Lung (tissue), 12 donors: ENCODE results near the gene CCDC9B. TPM values are rescaled to one million over a fixed set of nuclear protein-coding genes. Genes with fewer than 3 reads are reported as not detected.

Experiments used
- ATAC-seq: fragments of 200-7000 bp; cut with Tn5 transposase; one replicate; pipeline ENCODE4 v1.9.1; 2020; ENCODE audit warnings: moderate number of reproducible peaks; ENCODE audit not compliant: insufficient read depth, low FRiP score
- DNase-seq, 3 donors: peaks; one replicate each; pipeline ENCODE4 v3.0.0-alpha.2; 2013 to 2017
- H3K27ac ChIP-seq, 2 donors: one replicate each; pipeline ENCODE4 v1.5.1; 2013; ENCODE audit warnings: mild to moderate bottlenecking in 2 of 2, moderate library complexity in 2 of 2, control low read depth in 1 of 2, inconsistent platforms in 1 of 2, low read depth in 1 of 2, low read length in 1 of 2
- H3K27me3 ChIP-seq, 3 donors: one replicate each; pipeline ENCODE4 v1.5.1; 2013; ENCODE audit warnings: low read length in 2 of 3; ENCODE audit not compliant: control insufficient read depth in 3 of 3, insufficient read depth in 3 of 3
- H3K36me3 ChIP-seq, 4 donors: one replicate each; pipeline ENCODE4 v1.5.1; 2013; ENCODE audit warnings: low read length in 4 of 4, mild to moderate bottlenecking in 1 of 4, moderate library complexity in 1 of 4; ENCODE audit not compliant: control insufficient read depth in 4 of 4, insufficient read depth in 4 of 4
- H3K4me1 ChIP-seq, 5 donors: one replicate each; pipeline ENCODE4 v1.5.1; 2013; ENCODE audit warnings: low read length in 5 of 5, mild to moderate bottlenecking in 2 of 5, moderate library complexity in 1 of 5; ENCODE audit not compliant: control insufficient read depth in 5 of 5, insufficient read depth in 5 of 5
- H3K4me3 ChIP-seq: one replicate; pipeline ENCODE4 v1.5.1; 2013; ENCODE audit warnings: mild to moderate bottlenecking, control low read depth, moderate library complexity
- H3K9ac ChIP-seq, 2 donors: one replicate each; pipeline ENCODE4 v1.5.1; 2013; ENCODE audit warnings: low read length in 2 of 2, control low read depth in 1 of 2; ENCODE audit not compliant: insufficient read depth in 1 of 2
- H3K9me3 ChIP-seq, 4 donors: one replicate each; pipeline ENCODE4 v1.5.1; 2013; ENCODE audit warnings: low read length in 3 of 4, mild to moderate bottlenecking in 1 of 4, moderate library complexity in 1 of 4; ENCODE audit not compliant: control insufficient read depth in 4 of 4, insufficient read depth in 3 of 4
- whole genome bisulfite sequencing, 2 donors: extraction: QIAGEN DNeasy Blood & Tissue Kit; methylation state at CpG; one replicate each; pipeline ENCODE4 v1.1.7; 2013; 5-methylcytosine and 5-hydroxymethylcytosine counted together
- polyA plus RNA-seq, 2 donors: library from polyadenylated mRNA; stranded (reverse); fragments of 200-250 nt; gene quantifications; one replicate each; pipeline ENCODE4 v1.2.1, GENCODE V29; 2013
- total RNA-seq, 2 donors: library from RNA; depleted of rRNA in 1 of 2; stranded (reverse); fragments of >200 nt in 1 of 2; gene quantifications; one replicate each; pipeline ENCODE4 v1.2.1, GENCODE V29; 2014 to 2021
- TF ChIP-seq, protein P1 (sequence below): IDR thresholded peaks from 2 replicates; pipeline ENCODE4 v1.5.1; 2012; ENCODE audit warnings: mild to moderate bottlenecking; ENCODE audit errors: control extremely low read depth, extremely low read depth
- donor health status: control.
- donor health status: control.
- donor health status: Bipolar disorder and iron deficiency.
- donor health status: healthy.
- donor health status: DM: yes; HTN: yes; CAD: no.

Gene CCDC9B
- total and polyA plus RNA-seq, 4 donors: 4.4 to 42.1 (median 14.9) TPM

DNA sequence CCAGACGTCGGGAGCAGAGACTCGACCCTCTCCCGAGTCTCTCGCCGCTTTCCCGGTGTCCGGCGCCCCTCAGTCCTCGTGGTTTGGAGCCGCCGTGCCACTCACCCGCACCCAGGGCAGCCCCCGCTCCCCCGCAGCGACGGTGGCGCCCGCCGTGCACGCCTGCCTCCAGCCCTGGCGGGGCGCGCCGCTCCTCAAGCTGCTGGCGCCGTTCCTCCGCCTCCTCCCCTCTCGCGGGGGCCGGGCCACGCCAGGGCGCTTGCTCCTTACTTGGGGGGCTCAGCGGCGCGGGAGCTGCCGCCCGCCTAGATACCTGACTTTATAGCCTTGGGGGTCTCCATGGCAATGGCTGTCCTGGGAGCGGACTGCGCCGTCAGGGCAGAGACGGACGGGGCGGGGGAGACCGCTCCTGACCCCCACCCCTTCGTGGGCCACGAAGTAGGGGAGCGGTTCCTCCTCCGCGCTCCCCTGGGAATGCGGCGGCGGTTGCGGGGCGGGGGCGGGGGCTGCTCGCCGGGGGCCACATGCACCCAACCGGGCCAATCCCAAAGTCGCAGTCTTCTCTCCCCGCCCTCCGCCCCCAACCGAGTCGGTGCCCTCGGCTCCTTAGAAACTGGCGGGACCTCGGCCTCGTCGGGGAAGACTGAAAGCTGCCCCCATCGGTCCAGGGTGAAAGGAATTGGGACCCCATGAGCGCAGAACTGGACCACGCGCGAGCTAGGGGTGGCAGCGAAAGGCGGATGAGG lies 57.7 kb downstream of the CCDC9B start, which contains the start of gene ANKRD63:
Gene ANKRD63 (minus strand): TSS at position 196 of the 746 bp plus-strand sequence. CDS start 478 bp downstream, outside the sequence.
- Histone ChIP-seq H3K27me3 (peaks cover 3 to 48% (median 43%) of the 10 kb centered on the region in 3 donors), H3K4me3 (peak within 1 kb of the TSS; percentile 12), H3K4me1 (peaks cover 0 to 43% (median 12%) of the 10 kb centered on the region in 5 donors), H3K9ac (no peak within 1 kb of the TSS), H3K9me3 (no peaks in the 10 kb centered on the region), H3K36me3 (peaks cover 0 to under 1% (median under 1%) of the 10 kb centered on the region in 4 donors), H3K27ac (no peak within 1 kb of the TSS)
- ATAC-seq (peak; percentile 13), DNase-seq (peak; percentile 25 to 48 (median 41))
- WGBS, 2 donors: 1 to 3% methylated on average over 70 to 76 of the region's 76 CpGs
- TF ChIP-seq, protein P1, sequence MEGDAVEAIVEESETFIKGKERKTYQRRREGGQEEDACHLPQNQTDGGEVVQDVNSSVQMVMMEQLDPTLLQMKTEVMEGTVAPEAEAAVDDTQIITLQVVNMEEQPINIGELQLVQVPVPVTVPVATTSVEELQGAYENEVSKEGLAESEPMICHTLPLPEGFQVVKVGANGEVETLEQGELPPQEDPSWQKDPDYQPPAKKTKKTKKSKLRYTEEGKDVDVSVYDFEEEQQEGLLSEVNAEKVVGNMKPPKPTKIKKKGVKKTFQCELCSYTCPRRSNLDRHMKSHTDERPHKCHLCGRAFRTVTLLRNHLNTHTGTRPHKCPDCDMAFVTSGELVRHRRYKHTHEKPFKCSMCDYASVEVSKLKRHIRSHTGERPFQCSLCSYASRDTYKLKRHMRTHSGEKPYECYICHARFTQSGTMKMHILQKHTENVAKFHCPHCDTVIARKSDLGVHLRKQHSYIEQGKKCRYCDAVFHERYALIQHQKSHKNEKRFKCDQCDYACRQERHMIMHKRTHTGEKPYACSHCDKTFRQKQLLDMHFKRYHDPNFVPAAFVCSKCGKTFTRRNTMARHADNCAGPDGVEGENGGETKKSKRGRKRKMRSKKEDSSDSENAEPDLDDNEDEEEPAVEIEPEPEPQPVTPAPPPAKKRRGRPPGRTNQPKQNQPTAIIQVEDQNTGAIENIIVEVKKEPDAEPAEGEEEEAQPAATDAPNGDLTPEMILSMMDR: no peak

DNA sequence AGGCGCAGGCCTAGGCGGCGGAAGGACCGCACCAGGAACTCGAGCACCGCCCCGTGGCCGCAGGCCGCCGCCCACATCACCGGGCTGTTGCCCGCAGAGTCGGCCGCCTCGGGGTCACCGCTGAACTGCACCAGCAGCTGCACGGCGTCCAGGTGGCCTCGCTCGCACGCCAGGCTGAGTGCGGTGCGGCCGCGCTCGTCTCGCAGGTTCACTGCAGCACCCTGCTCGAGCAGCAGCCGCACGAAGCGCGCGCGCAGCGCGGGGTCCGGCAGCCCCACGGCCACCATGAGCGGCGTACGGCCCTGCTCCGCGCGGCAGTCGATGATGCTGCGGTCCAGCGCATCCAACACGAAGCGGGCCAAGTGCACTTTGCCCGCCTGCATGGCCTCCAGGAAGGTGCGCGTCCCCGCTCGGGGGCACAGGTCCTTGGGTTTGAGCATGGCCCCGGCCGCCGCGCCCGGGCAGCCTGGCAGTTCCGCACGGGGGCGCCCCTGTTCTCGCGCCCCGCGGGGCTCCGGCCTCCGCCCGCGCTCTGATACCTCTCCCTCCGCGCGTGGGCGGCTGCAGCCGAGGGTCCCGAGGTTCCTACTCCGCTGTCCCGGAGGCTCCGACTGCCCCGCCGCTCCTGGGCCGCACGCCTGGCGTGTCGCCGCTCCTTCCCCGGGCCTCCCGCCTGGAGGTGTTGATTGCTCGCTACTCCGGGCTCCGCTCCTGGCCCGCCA lies 58.4 kb downstream of the CCDC9B start:
- Histone ChIP-seq H3K4me1 (peaks cover 0 to 43% (median 12%) of the 10 kb centered on the region in 5 donors), H3K27ac (no peak overlapping the region), H3K9me3 (no peaks in the 10 kb centered on the region), H3K4me3 (no peak overlapping the region), H3K36me3 (no peaks in the 10 kb centered on the region), H3K27me3 (peaks cover 3 to 48% (median 44%) of the 10 kb centered on the region in 3 donors), H3K9ac (no peak overlapping the region)
- WGBS, 2 donors: 0 to 1% methylated on average over 70 to 92 of the region's 92 CpGs
- DNase-seq: peak in 1 of 3 donors; percentile 38
- TF ChIP-seq, protein P1: no peak
- ATAC-seq: peak; percentile 34

DNA sequence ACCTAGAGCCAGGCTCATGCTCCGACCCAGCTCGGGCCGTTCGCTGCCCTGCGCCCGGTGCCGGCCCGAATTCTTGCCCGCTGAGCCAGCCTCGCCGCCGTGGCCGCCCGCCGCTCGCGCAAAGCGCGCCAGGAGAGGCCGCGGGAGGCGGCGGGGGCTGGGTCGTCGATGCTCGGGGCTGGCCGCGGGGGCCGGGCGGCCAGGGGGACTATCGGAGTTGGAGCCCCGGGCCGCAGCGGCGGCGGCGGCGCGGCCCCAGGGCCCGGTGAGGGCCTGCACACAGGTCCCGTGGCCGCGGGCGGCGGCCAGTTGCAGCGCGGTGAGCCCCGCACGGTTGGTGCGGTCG lies 59.0 kb downstream of the CCDC9B start:
- Histone ChIP-seq H3K4me3 (no peak overlapping the region), H3K9ac (no peak overlapping the region), H3K9me3 (no peaks in the 10 kb centered on the region), H3K27ac (no peak overlapping the region), H3K27me3 (peaks cover 3 to 48% (median 44%) of the 10 kb centered on the region in 3 donors), H3K36me3 (no peaks in the 10 kb centered on the region), H3K4me1 (peaks cover 0 to 43% (median 12%) of the 10 kb centered on the region in 5 donors)
- DNase-seq (no peak), ATAC-seq (no peak)
- TF ChIP-seq, protein P1: no peak
- WGBS, 2 donors: 5 to 8% methylated on average over 13 to 51 of the region's 51 CpGs

Other genes starting within 250 kb of the CCDC9B start
- gene BMF, start 232.1 kb downstream of the CCDC9B start, total RNA-seq: 10 to 100 TPM; 11.5 to 42.5 TPM
- gene BMF, start 232.1 kb downstream of the CCDC9B start, polyA plus RNA-seq: 10 to 100 TPM in 1 of 2 donors, 1 to 10 TPM in 1; 8.8 to 10.8 TPM
- gene BUB1B, start 179.9 kb downstream of the CCDC9B start, total RNA-seq: 1 to 10 TPM; 1.8 to 8.0 TPM
- gene BUB1B, start 179.9 kb downstream of the CCDC9B start, polyA plus RNA-seq: 1 to 10 TPM; 1.1 to 2.3 TPM
- gene PAK6, start 101.9 kb downstream of the CCDC9B start, total RNA-seq: 10 to 100 TPM in 1 of 2 donors, 1 to 10 TPM in 1; 8.4 to 10.4 TPM
- gene PAK6, start 101.9 kb downstream of the CCDC9B start, polyA plus RNA-seq: 1 to 10 TPM; 5.8 to 6.1 TPM
- gene ANKRD63, start 57.9 kb downstream of the CCDC9B start, total RNA-seq: not detected
- gene ANKRD63, start 57.9 kb downstream of the CCDC9B start, polyA plus RNA-seq: not detected
- 10 to 100 TPM; 17.9 to 76.7 TPM for gene PLCB2, start 33.0 kb downstream of the CCDC9B start, total RNA-seq
- 10 to 100 TPM; 47.5 to 54.9 TPM for gene PLCB2, start 33.0 kb downstream of the CCDC9B start, polyA plus RNA-seq
- 10 to 100 TPM; 12.8 to 31.1 TPM for gene INAFM2, start 17.2 kb downstream of the CCDC9B start, total RNA-seq
- gene INAFM2, start 17.2 kb downstream of the CCDC9B start, polyA plus RNA-seq: 10 to 100 TPM; 18.4 to 19.7 TPM
- gene PHGR1, start 10.1 kb upstream of the CCDC9B start, total RNA-seq: not detected
- 1 to 10 TPM in 1 of 2 donors, under 1 TPM in 1; 0.84 to 1.0 TPM for gene PHGR1, start 10.1 kb upstream of the CCDC9B start, polyA plus RNA-seq
- 1 to 10 TPM in 1 of 2 donors, under 1 TPM in 1; 0.23 to 1.3 TPM for gene DISP2, start 17.3 kb upstream of the CCDC9B start, total RNA-seq
- gene DISP2, start 17.3 kb upstream of the CCDC9B start, polyA plus RNA-seq: 1 to 10 TPM in 1 of 2 donors, under 1 TPM in 1; 0.06 to 2.5 TPM
- gene KNSTRN, start 41.8 kb upstream of the CCDC9B start, total RNA-seq: 10 to 100 TPM; 14.8 to 16.6 TPM
- gene KNSTRN, start 41.8 kb upstream of the CCDC9B start, polyA plus RNA-seq: 10 to 100 TPM in 1 of 2 donors, 1 to 10 TPM in 1; 7.5 to 13.2 TPM
- gene IVD, start 64.9 kb upstream of the CCDC9B start, total RNA-seq: 10 to 100 TPM; 51.0 to 87.8 TPM
- gene IVD, start 64.9 kb upstream of the CCDC9B start, polyA plus RNA-seq: 10 to 100 TPM; 41.4 to 47.6 TPM
- gene BAHD1, start 100.0 kb upstream of the CCDC9B start, total RNA-seq: 10 to 100 TPM; 11.3 to 28.1 TPM
- gene BAHD1, start 100.0 kb upstream of the CCDC9B start, polyA plus RNA-seq: 10 to 100 TPM; 12.8 to 14.5 TPM
- 10 to 100 TPM; 13.6 to 20.0 TPM for gene CHST14, start 130.0 kb upstream of the CCDC9B start, total RNA-seq
- gene CHST14, start 130.0 kb upstream of the CCDC9B start, polyA plus RNA-seq: 10 to 100 TPM in 1 of 2 donors, 1 to 10 TPM in 1; 9.8 to 10.4 TPM
- 10 to 100 TPM; 24.5 to 31.8 TPM for gene CCDC32, start 224.1 kb upstream of the CCDC9B start, total RNA-seq
- 10 to 100 TPM; 29.3 to 31.2 TPM for gene CCDC32, start 224.1 kb upstream of the CCDC9B start, polyA plus RNA-seq
- 1 to 10 TPM; 5.2 to 9.4 TPM for gene RPUSD2, start 228.4 kb upstream of the CCDC9B start, total RNA-seq
- 1 to 10 TPM; 7.2 to 9.3 TPM for gene RPUSD2, start 228.4 kb upstream of the CCDC9B start, polyA plus RNA-seq